IMR-90 (cell line): ENCODE data around the gene ULK2. TPM values are rescaled to one million over a fixed set of nuclear protein-coding genes. Genes with fewer than 3 reads are reported as not detected.

Source experiments
- ATAC-seq: fragments of 200-7000 bp; cut with Tn5 transposase; 2 replicates; pipeline ENCODE4 v1.9.1; 2020; ENCODE audit warnings: low read depth, mild to moderate bottlenecking, moderate library complexity
- BruUV-seq: library from RNA; stranded (reverse); fragments of 400-500 nt; replicated peaks from 2 replicates; lab custom pipeline; 2021; lab: Mats Ljungman, UMichigan
- CTCF ChIA-PET: fragments of 300-600 bp; formaldehyde crosslinking; extraction: SDS; loops from one replicate; lab custom pipeline; 2021; ENCODE audit warnings: antibody characterized with exemption; lab: Yijun Ruan, JAX
- POLR2A ChIA-PET: fragments of 300-600 bp; sonication (Branson Sonifier 250); formaldehyde crosslinking; loops from one replicate; lab custom pipeline; 2022; ENCODE audit warnings: antibody characterized with exemption; ENCODE audit not compliant: unreplicated experiment; lab: Charles Lee
- DNase-seq: peaks from one replicate; pipeline ENCODE4 v3.0.0; 2013
- H2AFZ ChIP-seq: replicated peaks from 2 replicates; pipeline ENCODE3; 2013; ENCODE audit warnings: low read length, mild to moderate bottlenecking; ENCODE audit not compliant: poor library complexity
- H2AK5ac ChIP-seq: 2 replicates; pipeline ENCODE4 v1.6.1; 2013; ENCODE audit warnings: low read depth, low read length, inconsistent platforms
- H2AK9ac ChIP-seq: replicated peaks from 2 replicates; pipeline ENCODE3; 2013; ENCODE audit warnings: mild to moderate bottlenecking, low read depth, low read length, moderate library complexity; ENCODE audit not compliant: poor library complexity
- H2BK120ac ChIP-seq: 2 replicates; pipeline ENCODE4 v1.6.1; 2013; ENCODE audit warnings: low read depth, low read length, inconsistent platforms
- H2BK15ac ChIP-seq: 3 replicates; pipeline ENCODE4 v1.6.1; 2013; ENCODE audit warnings: low read depth, low read length, inconsistent platforms
- H2BK20ac ChIP-seq: 2 replicates; pipeline ENCODE4 v1.6.1; 2013; ENCODE audit warnings: low read depth, mild to moderate bottlenecking, inconsistent platforms, low read length, moderate library complexity
- H2BK5ac ChIP-seq: 2 replicates; pipeline ENCODE4 v1.6.1; 2013; ENCODE audit warnings: mild to moderate bottlenecking, low read depth, low read length, inconsistent platforms; ENCODE audit not compliant: poor library complexity, severe bottlenecking
- H3K14ac ChIP-seq: replicated peaks from 2 replicates; pipeline ENCODE4 v1.6.1; 2013; ENCODE audit warnings: low read depth, low read length, inconsistent platforms
- H3K18ac ChIP-seq: 2 replicates; pipeline ENCODE4 v1.6.1; 2013; ENCODE audit warnings: low read depth, low read length, control low read depth
- H3K23ac ChIP-seq: 2 replicates; pipeline ENCODE4 v1.6.1; 2013; ENCODE audit warnings: low read depth, low read length, inconsistent platforms
- H3K27ac ChIP-seq: 2 replicates; pipeline ENCODE4 v1.5.1; 2013; ENCODE audit warnings: mild to moderate bottlenecking, control low read depth, low read length; ENCODE audit not compliant: insufficient read depth
- H3K27me3 ChIP-seq: 2 replicates; pipeline ENCODE4 v1.6.1; 2013; ENCODE audit warnings: low read length; ENCODE audit not compliant: control insufficient read depth, insufficient read depth
- H3K36me3 ChIP-seq: 2 replicates; pipeline ENCODE4 v1.6.1; 2013; ENCODE audit warnings: low read length, mixed read lengths; ENCODE audit not compliant: control insufficient read depth, insufficient read depth
- H3K4ac ChIP-seq: 2 replicates; pipeline ENCODE4 v1.6.1; 2013; ENCODE audit warnings: low read depth, low read length, inconsistent platforms
- H3K4me1 ChIP-seq: 2 replicates; pipeline ENCODE4 v1.6.1; 2013; ENCODE audit warnings: low read length, mixed read lengths; ENCODE audit not compliant: control insufficient read depth, insufficient read depth
- H3K4me2 ChIP-seq: 2 replicates; pipeline ENCODE4 v1.6.1; 2013; ENCODE audit warnings: low read depth, mild to moderate bottlenecking, control low read depth, low read length, moderate library complexity
- H3K4me3 ChIP-seq: 2 replicates; pipeline ENCODE4 v1.5.1; 2013; ENCODE audit warnings: low read depth, mild to moderate bottlenecking, control low read depth, low read length, moderate library complexity; ENCODE audit not compliant: insufficient read depth
- H3K56ac ChIP-seq: 2 replicates; pipeline ENCODE4 v1.6.1; 2013; ENCODE audit warnings: low read length, inconsistent platforms; ENCODE audit not compliant: insufficient read depth; ENCODE audit errors: extremely low read depth
- H3K79me1 ChIP-seq, 2 experiments: 2 replicates each; pipeline ENCODE4 v1.6.1; 2013; ENCODE audit warnings: low read length in 2 of 2, inconsistent platforms in 1 of 2, low read depth in 1 of 2
- H3K9ac ChIP-seq: 2 replicates; pipeline ENCODE4 v1.6.1; 2013; ENCODE audit warnings: low read depth, low read length, control low read depth
- H3K9me1 ChIP-seq: 2 replicates; pipeline ENCODE4 v1.6.1; 2013; ENCODE audit warnings: low read length, inconsistent platforms; ENCODE audit not compliant: insufficient read depth
- H3K9me3 ChIP-seq: 2 replicates; pipeline ENCODE4 v1.6.1; 2013; ENCODE audit warnings: low read length; ENCODE audit not compliant: control insufficient read depth, insufficient read depth
- H4K20me1 ChIP-seq: 2 replicates; pipeline ENCODE4 v1.6.1; 2013; ENCODE audit warnings: low read length, inconsistent platforms; ENCODE audit not compliant: insufficient read depth
- H4K5ac ChIP-seq: 2 replicates; pipeline ENCODE4 v1.6.1; 2013; ENCODE audit warnings: mild to moderate bottlenecking, low read depth, low read length, control low read depth
- H4K8ac ChIP-seq, 2 experiments: 2 replicates each; pipeline ENCODE4 v1.6.1; 2013; ENCODE audit warnings: low read depth in 2 of 2, low read length in 2 of 2, control low read depth in 1 of 2, inconsistent platforms in 1 of 2
- H4K91ac ChIP-seq: 2 replicates; pipeline ENCODE4 v1.6.1; 2013; ENCODE audit warnings: low read depth, low read length, inconsistent platforms; ENCODE audit not compliant: insufficient read depth
- BHLHE40 ChIP-seq: fragments of 150-350 bp; IDR thresholded peaks from 2 replicates; pipeline ENCODE4 v1.6.1; 2016; ENCODE audit warnings: mild to moderate bottlenecking, low read depth, low read length
- CEBPB ChIP-seq: IDR thresholded peaks from 2 replicates; pipeline ENCODE4 v1.6.1; 2012; ENCODE audit warnings: low read depth, low read length, improper control_type of control experiment
- CHD1 ChIP-seq: IDR thresholded peaks from 2 replicates; pipeline ENCODE4 v1.6.1; 2012; ENCODE audit warnings: low read depth, low read length, improper control_type of control experiment
- CTCF ChIP-seq: conservative IDR thresholded peaks from 2 replicates; pipeline ENCODE4 v1.5.1; 2012; ENCODE audit warnings: mild to moderate bottlenecking, low read depth, low read length, improper control_type of control experiment
- ELK1 ChIP-seq: fragments of 150-350 bp; IDR thresholded peaks from 2 replicates; pipeline ENCODE4 v1.6.1; 2016; ENCODE audit warnings: low read depth, mild to moderate bottlenecking, low read length, moderate library complexity, borderline replicate concordance
- FOS ChIP-seq: fragments of 150-350 bp; IDR thresholded peaks from 2 replicates; pipeline ENCODE4 v1.6.1; 2016; ENCODE audit warnings: low read depth, low read length
- MAFK ChIP-seq: IDR thresholded peaks from 2 replicates; pipeline ENCODE4 v1.6.1; 2012; ENCODE audit warnings: low read depth, low read length, improper control_type of control experiment
- MAZ ChIP-seq: IDR thresholded peaks from 2 replicates; pipeline ENCODE4 v1.6.1; 2012; ENCODE audit warnings: low read depth, mild to moderate bottlenecking, low read length, improper control_type of control experiment, moderate library complexity, borderline replicate concordance
- MXI1 ChIP-seq: IDR thresholded peaks from 2 replicates; pipeline ENCODE4 v1.6.1; 2012; ENCODE audit warnings: low read depth, mild to moderate bottlenecking, low read length, moderate library complexity, borderline replicate concordance
- NFE2L2 ChIP-seq: fragments of 150-350 bp; IDR thresholded peaks from 2 replicates; pipeline ENCODE4 v1.6.1; 2016; ENCODE audit warnings: low read depth, mild to moderate bottlenecking, low read length
- POLR2A ChIP-seq: IDR thresholded peaks from 2 replicates; pipeline ENCODE4 v1.6.1; 2012; ENCODE audit warnings: mild to moderate bottlenecking, low read depth, low read length
- RAD21 ChIP-seq: IDR thresholded peaks from 2 replicates; pipeline ENCODE4 v1.6.1; 2012; ENCODE audit warnings: low read length, improper control_type of control experiment
- RFX5 ChIP-seq: IDR thresholded peaks from 2 replicates; pipeline ENCODE4 v1.8.0; 2012; ENCODE audit warnings: low read depth, mild to moderate bottlenecking, low read length, moderate library complexity
- SMC3 ChIP-seq: fragments of 150-350 bp; IDR thresholded peaks from 2 replicates; pipeline ENCODE4 v1.6.1; 2016; ENCODE audit warnings: low read depth, mild to moderate bottlenecking, antibody characterized with exemption, low read length, moderate library complexity
- USF2 ChIP-seq: fragments of 150-350 bp; IDR thresholded peaks from 2 replicates; pipeline ENCODE4 v1.6.1; 2017; ENCODE audit warnings: mild to moderate bottlenecking, antibody characterized with exemption, low read length, low read depth
- WGBS, 2 experiments: methylation state at CpG; one replicate each; pipeline versions ENCODE4 v1.1.5 to v1.1.7; 2013; ENCODE audit warnings: missing lambda C conversion rate in 2 of 2; ENCODE audit not compliant: insufficient read length in 1 of 2; ENCODE audit errors: extremely low coverage in 2 of 2; 5-methylcytosine and 5-hydroxymethylcytosine counted together
- dilution Hi-C: fragments of 300-500 bp; cut with HindIII; formaldehyde crosslinking; loops from one replicate; pipeline ENCODE4 v1.14.3; 2018; ENCODE audit warnings: low sequenced_read_pairs; ENCODE audit not compliant: unreplicated experiment
- in situ Hi-C: fragments of 300-500 bp; cut with MboI; formaldehyde crosslinking; loops from 3 replicates; pipeline ENCODE4 v1.14.3; 2019; ENCODE audit warnings: low sequenced_read_pairs, inconsistent platforms, mixed read lengths
- intact Hi-C: fragments of 100-400 bp; cut with micrococcal nuclease; formaldehyde crosslinking; loops from 2 replicates; pipeline ENCODE4 v1.10.0; 2022
- polyA plus RNA-seq, 3 experiments: library from polyadenylated mRNA; depleted of rRNA; stranded (reverse); fragments of >200 nt; gene quantifications; 2 replicates each; pipeline ENCODE4 v1.2.3, GENCODE V29; 2012; ENCODE audit warnings: low replicate concordance in 1 of 3
- total RNA-seq: library from RNA; depleted of rRNA; stranded (reverse); fragments of >200 nt; gene quantifications from 2 replicates; pipeline ENCODE4 v1.2.3, GENCODE V29; 2012

Gene ULK2
- total and polyA plus RNA-seq, 2 of the 4 experiments (the other 2 are of a cell fraction) = 8.9 to 10.8 TPM

- ATAC-seq (peak; percentile 96), DNase-seq (peak; percentile 55)
- Histone ChIP-seq H3K4me3 (no peak overlapping the region), H3K79me1 (no peaks in the 10 kb centered on the region), H3K4me2 (peak overlapping the region; percentile 69; the same call in 1 of the 2 replicates), H3K4ac (no peak overlapping the region), H2AFZ (peak overlapping the region; percentile 82), H2AK5ac (no peak overlapping the region), H4K91ac (no peak overlapping the region), H3K23ac (no peak overlapping the region), H2BK120ac (no peak overlapping the region), H3K27me3 (peaks cover 35% of the 10 kb centered on the region), H3K9me1 (no peaks in the 10 kb centered on the region), H2BK15ac (no peak overlapping the region), H3K18ac (no peak overlapping the region), H3K27ac (no peak overlapping the region), H2AK9ac (peak overlapping the region; percentile 76), H3K56ac (no peak overlapping the region), H3K14ac (no peak overlapping the region), H4K8ac (no peak overlapping the region), H4K5ac (no peak overlapping the region), H3K9me3 (no peaks in the 10 kb centered on the region), H3K4me1 (no peaks in the 10 kb centered on the region), H4K20me1 (no peaks in the 10 kb centered on the region), H2BK20ac (no peak overlapping the region), H3K9ac (no peak overlapping the region), H3K36me3 (no peaks in the 10 kb centered on the region), H2BK5ac (no peak overlapping the region)
- 30% methylated on average over 23 of the region's 50 CpGs; no CpG with 5 or more reads in 1 of the 2 experiments for WGBS, 2 experiments
- dilution Hi-C loops = no loop called here
- intact Hi-C loops = no loop called here
- CTCF ChIA-PET = interaction anchor here (1.0 to 1.5 kb wide), 8 partner anchors 11 to 175 kb away, joined by 3 to 5 read pairs (median 4); no protein-coding TSS in a partner anchor
- no TSS peak for BruUV-seq
- in situ Hi-C loops = no loop called here
- POLR2A ChIA-PET = no interaction called here
- TF ChIP-seq CEBPB (no peak), CHD1 (no peak), RFX5 (no peak), ELK1 (no peak), FOS (no peak), RAD21 (peak; percentile 49; the same call in 1 of the 2 replicates), NFE2L2 (no peak), MAZ (no peak), CTCF (peak; percentile 80), POLR2A (no peak), MXI1 (no peak), MAFK (no peak), BHLHE40 (no peak), SMC3 (peak; percentile 3; the same call in 1 of the 2 replicates), USF2 (no peak)
Measured at GRCh38 chr17:19744922-19745757, 122.6 kb downstream of the ULK2 start.
